Small intestine (tissue), 7 donors: Measurements from ENCODE around the gene ITFG2. TPM values are rescaled to one million over a fixed set of nuclear protein-coding genes. Genes with fewer than 3 reads are reported as not detected.
"Not testable (repeated sequence)": the region's sequence is repeated elsewhere in the genome, so short reads cannot be mapped to it uniquely, and the experiment has no call there.

Source experiments
- DNase-seq, 2 donors: peaks; one replicate each; pipeline versions ENCODE4 v3.0.0 to v3.0.0-alpha.2; 2013
- FAIRE-seq: peaks from 2 replicates; lab custom pipeline; 2012; peaks lifted over from hg19 to GRCh38; lab: Jason Lieb, UNC
- H3K27ac ChIP-seq, 3 donors: one replicate each; pipeline ENCODE4 v1.5.1; 2013; ENCODE audit warnings: low read length in 2 of 3, mild to moderate bottlenecking in 2 of 3, control low read depth in 1 of 3, inconsistent platforms in 1 of 3, low read depth in 1 of 3, moderate library complexity in 1 of 3
- H3K27me3 ChIP-seq, 3 donors: one replicate each; pipeline ENCODE4 v1.6.1; 2013; ENCODE audit warnings: low read length in 3 of 3, inconsistent platforms in 1 of 3; ENCODE audit not compliant: control insufficient read depth in 3 of 3, insufficient read depth in 3 of 3
- H3K36me3 ChIP-seq, 3 donors: one replicate each; pipeline ENCODE4 v1.6.1; 2013; ENCODE audit warnings: low read length in 3 of 3, inconsistent platforms in 1 of 3, low read depth in 1 of 3, mild to moderate bottlenecking in 1 of 3, moderate library complexity in 1 of 3; ENCODE audit not compliant: control insufficient read depth in 3 of 3, insufficient read depth in 2 of 3
- H3K4me1 ChIP-seq, 3 donors: one replicate each; pipeline ENCODE4 v1.6.1; 2013; ENCODE audit warnings: low read length in 2 of 3, inconsistent platforms in 1 of 3, low read depth in 1 of 3, mild to moderate bottlenecking in 1 of 3, moderate library complexity in 1 of 3; ENCODE audit not compliant: control insufficient read depth in 3 of 3, insufficient read depth in 2 of 3
- H3K4me3 ChIP-seq, 3 donors: one replicate each; pipeline ENCODE4 v1.5.1; 2013; ENCODE audit warnings: low read length in 3 of 3, control low read depth in 1 of 3, inconsistent platforms in 1 of 3, low read depth in 1 of 3, mild to moderate bottlenecking in 1 of 3, moderate library complexity in 1 of 3
- H3K9me3 ChIP-seq, 2 donors: one replicate each; pipeline ENCODE4 v1.6.1; 2013; ENCODE audit warnings: low read depth in 1 of 2, low read length in 1 of 2; ENCODE audit not compliant: control insufficient read depth in 2 of 2, insufficient read depth in 1 of 2
- WGBS, 3 donors: extraction: QIAGEN DNeasy Blood & Tissue Kit; methylation state at CpG; one replicate each; pipeline ENCODE4 v1.1.7; 2013; 5-methylcytosine and 5-hydroxymethylcytosine counted together
- polyA plus RNA-seq, 4 donors: library from polyadenylated mRNA; stranded (reverse) in 3 of 4; unstranded in 1 of 4; fragments of 200-250 nt in 3 of 4; fragments of 120-200 nt in 1 of 4; gene quantifications; one replicate each; pipeline versions ENCODE4 v1.2.1 to v1.2.3, GENCODE V29; 2013
- donor health status: healthy with polysubstance abuse.
- donor health status: control.
- donor health status: control.
- donor health status: Bipolar disorder and iron deficiency.
- donor health status: healthy.

Gene ITFG2
- polyA plus RNA-seq, 4 donors = 17.0 to 45.9 (median 22.3) TPM

DNA sequence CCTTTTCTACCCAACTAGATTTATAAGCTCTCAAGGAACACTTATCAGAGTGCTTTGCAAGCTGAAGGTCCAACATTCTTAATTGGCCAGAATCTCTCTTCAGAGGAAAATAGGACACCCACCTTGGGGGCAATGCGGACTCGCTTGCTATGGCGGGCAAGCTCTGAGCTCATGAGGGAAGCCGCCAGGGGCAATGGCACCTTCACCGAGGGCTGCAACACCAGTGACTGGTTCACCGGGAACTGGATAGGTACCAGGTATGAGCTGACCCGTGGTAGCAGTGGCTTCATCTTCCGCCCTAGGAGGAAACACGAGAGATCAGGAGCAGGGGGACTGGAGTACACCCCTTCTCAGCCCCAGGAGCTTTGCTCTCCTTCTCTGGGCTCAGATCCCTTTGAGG is 51.7 kb downstream of the ITFG2 start:
- H3K27ac ChIP-seq = no peak overlapping the region
- DNase-seq (no peak), FAIRE-seq (no peak)
- H3K36me3 ChIP-seq = peaks cover 2 to 42% (median 2%) of the 10 kb centered on the region in 3 donors
- no peak overlapping the region for H3K4me3 ChIP-seq
- no peaks in the 10 kb centered on the region for H3K9me3 ChIP-seq
- WGBS, 3 donors = 97 to 99% (median 98%) methylated on average over 9 of the region's 9 CpGs
- H3K27me3 ChIP-seq = no peaks in the 10 kb centered on the region
- no peaks in the 10 kb centered on the region for H3K4me1 ChIP-seq

DNA sequence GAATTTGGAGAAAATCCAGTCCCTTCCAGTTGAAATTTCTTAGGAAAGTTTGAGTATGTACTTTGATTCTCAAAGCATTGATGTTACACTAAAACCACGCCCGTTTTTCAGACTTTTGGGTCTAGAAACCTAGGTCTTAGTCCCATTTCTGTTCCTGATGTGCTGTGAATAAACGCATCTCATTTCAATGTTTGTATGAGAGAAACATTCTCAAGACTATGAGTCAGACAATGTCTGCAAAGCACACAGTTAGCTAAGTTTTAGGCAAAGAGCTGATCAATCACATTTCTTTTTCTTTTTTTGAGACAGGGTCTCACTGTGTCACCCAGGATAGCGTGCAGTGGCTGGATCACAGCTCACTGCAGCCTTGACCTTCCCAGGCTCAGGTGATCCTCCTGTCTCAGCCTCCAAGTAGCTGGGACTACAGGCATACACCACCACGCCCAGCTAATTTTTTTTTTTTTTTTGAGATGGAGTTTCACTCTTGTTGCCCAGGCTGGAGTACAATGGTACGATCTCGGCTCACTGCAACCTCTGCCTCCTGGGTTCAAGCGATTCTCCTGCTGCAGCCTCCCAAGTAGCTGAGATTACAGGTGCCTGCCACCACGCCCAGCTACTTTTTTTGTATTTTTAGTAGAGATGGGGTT is 56.6 kb downstream of the ITFG2 start:
- not testable (repeated sequence) for H3K4me1 ChIP-seq, H3K27me3 ChIP-seq, H3K9me3 ChIP-seq, H3K4me3 ChIP-seq, H3K27ac ChIP-seq, FAIRE-seq, DNase-seq
- 91 to 96% (median 96%) methylated on average over 9 of the region's 9 CpGs for WGBS, 3 donors
- peaks cover 0 to 45% (median 0%) of the 10 kb centered on the region in 3 donors for H3K36me3 ChIP-seq

Other genes starting within 250 kb of the ITFG2 start
- gene FKBP4, start 17.7 kb upstream of the ITFG2 start, polyA plus RNA-seq = 10 to 100 TPM; 20.3 to 48.6 (median 34.4) TPM
- gene NRIP2, start 22.4 kb downstream of the ITFG2 start, polyA plus RNA-seq = 1 to 10 TPM in 2 of 4 donors, under 1 TPM in 1, not detected in 1; 0.22 to 4.0 (median 3.1) TPM
- gene TEX52, start 44.4 kb downstream of the ITFG2 start, polyA plus RNA-seq = 1 to 10 TPM in 1 of 4 donors, under 1 TPM in 1, not detected in 2; 0.22 to 2.5 TPM
- gene FOXM1, start 64.5 kb downstream of the ITFG2 start, polyA plus RNA-seq = 10 to 100 TPM in 2 of 4 donors, 1 to 10 TPM in 2; 2.4 to 38.8 (median 10.3) TPM
- gene RHNO1, start 64.6 kb downstream of the ITFG2 start, polyA plus RNA-seq = 10 to 100 TPM; 15.7 to 25.1 (median 19.6) TPM
- 10 to 100 TPM in 1 of 4 donors, 1 to 10 TPM in 3; 3.1 to 10.5 (median 5.5) TPM for gene TULP3, start 78.2 kb downstream of the ITFG2 start, polyA plus RNA-seq
- 10 to 100 TPM in 2 of 4 donors, 1 to 10 TPM in 2; 2.3 to 18.7 (median 10.3) TPM for gene TEAD4, start 146.7 kb downstream of the ITFG2 start, polyA plus RNA-seq